Subcutaneous adipose tissue (tissue), 4 donors: ENCODE measurements around the gene TMEM86B. TPM values are rescaled to one million over a fixed set of nuclear protein-coding genes. Genes with fewer than 3 reads are reported as not detected.

Experiments used
- CTCF ChIP-seq: fragments of 450-650 bp; IDR thresholded peaks from one replicate; pipeline ENCODE4 v1.5.1; 2016; ENCODE audit warnings: low read depth, mild to moderate bottlenecking, control low read depth, antibody characterized with exemption, moderate library complexity
- small RNA-seq: library from RNA; depleted of rRNA; stranded (forward); fragments of <200 nt; gene quantifications from one replicate; pipeline ENCODE3, GENCODE V24; 2016
- total RNA-seq, 4 donors: library from RNA; depleted of rRNA; stranded (reverse); fragments of >200 nt; gene quantifications; one replicate each; pipeline ENCODE4 v1.1.0, GENCODE V29; 2016

TMEM86B gene
- total RNA-seq, 4 donors from 2014 or later = 0.22 to 2.3 TPM; not detected in 2

GRCh38 chr19:55189403-55189835 lies 39.1 kb downstream of the TMEM86B start:
- TF ChIP-seq CTCF = no peak

DNA sequence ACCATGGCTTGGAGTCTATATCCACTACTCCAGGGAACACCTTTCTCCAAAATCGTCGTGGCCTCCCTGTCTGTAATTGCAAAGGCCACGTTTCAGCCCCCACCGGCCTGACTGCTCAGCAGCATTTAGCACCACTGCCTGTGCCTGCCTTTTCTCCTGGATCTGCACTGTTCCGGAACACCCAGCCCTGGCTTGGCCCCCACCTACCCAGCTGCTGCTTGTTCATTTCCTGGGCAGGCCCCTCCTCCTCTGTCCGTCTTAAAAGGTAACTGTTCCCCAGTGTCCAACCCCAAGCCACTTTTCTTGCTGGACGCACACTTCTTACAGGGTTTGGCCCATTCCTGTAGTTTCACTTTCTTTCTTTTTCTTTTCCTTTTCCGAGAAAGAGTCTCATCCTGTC lies 39.9 kb downstream of the TMEM86B start:
- no peak for TF ChIP-seq CTCF

DNA sequence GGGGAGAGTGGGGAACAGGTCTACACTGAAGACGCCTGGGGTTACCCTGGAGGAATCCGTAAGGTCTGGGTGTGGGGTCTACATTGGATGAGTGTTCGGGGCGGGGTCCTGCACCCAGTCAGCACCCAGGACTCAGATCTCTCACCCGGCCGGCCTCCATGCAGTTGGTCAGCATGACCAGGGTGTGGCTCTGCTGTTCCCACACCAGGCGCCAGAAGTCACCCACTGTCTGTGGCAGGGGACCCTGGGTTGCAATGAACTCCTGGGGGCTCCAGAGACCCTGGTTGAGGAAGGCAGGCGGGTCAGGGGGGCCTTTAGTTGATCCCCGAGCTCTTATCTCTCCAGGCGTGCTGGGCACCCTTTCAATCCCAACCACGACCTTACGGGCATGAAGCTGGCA lies 42.5 kb downstream of the TMEM86B start:
- no peak for TF ChIP-seq CTCF

DNA sequence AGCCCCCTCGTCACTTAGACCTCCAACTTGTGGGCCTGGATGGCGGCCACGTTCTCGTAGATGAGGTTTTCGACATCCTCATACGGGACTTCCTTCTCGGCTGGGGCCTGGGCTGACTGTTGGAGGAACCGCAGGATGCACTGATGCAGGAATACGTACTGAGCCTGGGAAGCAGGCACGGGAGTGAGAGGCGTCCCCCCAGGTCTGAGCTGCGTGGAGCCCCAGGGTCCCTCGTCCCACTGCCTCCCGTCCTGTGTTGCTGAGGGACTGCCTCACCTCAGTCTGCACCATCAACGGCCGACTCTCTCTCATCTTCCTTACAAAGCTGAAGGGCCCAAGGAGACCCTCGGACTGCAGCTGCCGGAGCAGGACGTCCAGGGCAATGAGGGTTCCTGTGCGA lies 46.8 kb downstream of the TMEM86B start:
- TF ChIP-seq CTCF = no peak

GRCh38 chr19:55179606-55180484 lies 48.7 kb downstream of the TMEM86B start, which contains the start of gene SYT5:
Gene SYT5 (minus strand): TSS chr19:55180289. CDS start chr19:55179041, 1,248 bp downstream.
- TF ChIP-seq CTCF = no peak

- TF ChIP-seq CTCF = no peak
Observed at GRCh38 chr19:55178781-55179599, 49.6 kb downstream of the TMEM86B start.

Small RNAs within 50 kb of the gene (small RNA-seq; reads per million reads assigned to genes)
- gene MIR6802 = not detected
- 0.36 reads per million for gene MIR6803
- gene MIR6804 = not detected

Other genes starting within 250 kb of the TMEM86B start
- gene GP6, start 190.5 kb downstream of the TMEM86B start, total RNA-seq = not detected
- 10 to 100 TPM in 1 of 4 donors, 1 to 10 TPM in 3; 2.6 to 14.3 (median 6.0) TPM for gene RDH13, start 165.6 kb downstream of the TMEM86B start, total RNA-seq
- under 1 TPM in 3 of 4 donors, not detected in 1; 0.33 to 0.66 (median 0.51) TPM for gene EPS8L1, start 152.9 kb downstream of the TMEM86B start, total RNA-seq
- gene PPP1R12C, start 111.1 kb downstream of the TMEM86B start, total RNA-seq = 100 to 1,000 TPM in 1 of 4 donors, 10 to 100 TPM in 3; 30.0 to 149 (median 69.6) TPM
- 10 to 100 TPM in 1 of 4 donors, not detected in 3; 17.5 TPM for gene TNNT1, start 79.6 kb downstream of the TMEM86B start, total RNA-seq
- gene TNNI3, start 71.0 kb downstream of the TMEM86B start, total RNA-seq = not detected
- gene DNAAF3, start 62.1 kb downstream of the TMEM86B start, total RNA-seq = under 1 TPM in 2 of 4 donors, not detected in 2; 0.34 to 0.88 TPM
- gene SYT5, start 48.5 kb downstream of the TMEM86B start, total RNA-seq = not detected
- 1 to 10 TPM in 2 of 4 donors, under 1 TPM in 2; 0.19 to 2.9 (median 1.3) TPM for gene PTPRH, start 19.3 kb downstream of the TMEM86B start, total RNA-seq
- gene PPP6R1, start 30.3 kb upstream of the TMEM86B start, total RNA-seq = 10 to 100 TPM; 23.6 to 42.8 (median 26.6) TPM
- gene HSPBP1, start 51.3 kb upstream of the TMEM86B start, total RNA-seq = 10 to 100 TPM in 2 of 4 donors, 1 to 10 TPM in 2; 4.9 to 17.9 (median 10.4) TPM
- gene BRSK1, start 55.2 kb upstream of the TMEM86B start, total RNA-seq = 1 to 10 TPM in 1 of 4 donors, under 1 TPM in 1, not detected in 2; 0.38 to 1.1 TPM
- gene TMEM150B, start 96.6 kb upstream of the TMEM86B start, total RNA-seq = 10 to 100 TPM in 3 of 4 donors, 1 to 10 TPM in 1; 10.0 to 17.8 (median 14.4) TPM
- 10 to 100 TPM in 1 of 4 donors, 1 to 10 TPM in 3; 7.0 to 24.1 (median 8.0) TPM for gene KMT5C, start 111.1 kb upstream of the TMEM86B start, total RNA-seq
- gene COX6B2, start 126.0 kb upstream of the TMEM86B start, total RNA-seq = not detected
- not detected for gene GARIN5B, start 134.5 kb upstream of the TMEM86B start, total RNA-seq
- not detected for gene IL11, start 141.7 kb upstream of the TMEM86B start, total RNA-seq
- not detected for gene TMEM190, start 148.1 kb upstream of the TMEM86B start, total RNA-seq
- 1 to 10 TPM in 1 of 4 donors, under 1 TPM in 1, not detected in 2; 0.44 to 2.8 TPM for gene TMEM238, start 155.5 kb upstream of the TMEM86B start, total RNA-seq
- 100 to 1,000 TPM; 283 to 590 (median 367) TPM for gene RPL28, start 157.2 kb upstream of the TMEM86B start, total RNA-seq
- 10 to 100 TPM in 1 of 4 donors, 1 to 10 TPM in 3; 4.1 to 12.8 (median 8.6) TPM for gene UBE2S, start 179.0 kb upstream of the TMEM86B start, total RNA-seq
- under 1 TPM in 1 of 4 donors, not detected in 3; 0.16 TPM for gene SHISA7, start 214.5 kb upstream of the TMEM86B start, total RNA-seq
- 10 to 100 TPM; 38.2 to 62.4 (median 45.7) TPM for gene ISOC2, start 232.9 kb upstream of the TMEM86B start, total RNA-seq
- not detected for gene C19orf85, start 236.0 kb upstream of the TMEM86B start, total RNA-seq
- gene ZNF628, start 247.9 kb upstream of the TMEM86B start, total RNA-seq = 1 to 10 TPM in 3 of 4 donors, under 1 TPM in 1; 0.88 to 2.6 (median 2.3) TPM